GM12878 (cell line): ENCODE results near the gene CKB.

Source experiments
- CTCF ChIP-seq, 3 experiments: IDR thresholded peaks in 2 of 3; conservative IDR thresholded peaks in 1 of 3; 2 replicates each; pipeline ENCODE4 v1.5.1; 2011; ENCODE audit warnings: low read depth in 3 of 3, low read length in 3 of 3, mild to moderate bottlenecking in 3 of 3, control low read depth in 2 of 3, moderate library complexity in 2 of 3, inconsistent platforms in 1 of 3, mixed read lengths in 1 of 3; ENCODE audit not compliant: control insufficient read depth in 2 of 3, insufficient read depth in 1 of 3; ENCODE audit errors: extremely low read depth in 1 of 3
- JUND ChIP-seq: IDR thresholded peaks from 2 replicates; pipeline ENCODE4 v1.6.1; 2012; ENCODE audit warnings: low read depth, mild to moderate bottlenecking, low read length, improper control_type of control experiment, moderate library complexity
- KAT2A ChIP-seq: conservative IDR thresholded peaks from 2 replicates; pipeline ENCODE4 v1.6.1; 2011; ENCODE audit warnings: low read depth, low read length; ENCODE audit not compliant: control insufficient read depth
- MXI1 ChIP-seq: fragments of 150-350 bp; IDR thresholded peaks from 2 replicates; pipeline ENCODE4 v1.6.1; 2011; ENCODE audit warnings: low read depth, mild to moderate bottlenecking, inconsistent platforms, low read length, improper control_type of control experiment
- MYC ChIP-seq: IDR thresholded peaks from 2 replicates; pipeline ENCODE4 v1.6.1; 2011; ENCODE audit warnings: mild to moderate bottlenecking, low read length, moderate library complexity, inconsistent platforms; ENCODE audit not compliant: insufficient read depth, insufficient replicate concordance, insufficient read length, severe bottlenecking
- PKNOX1 ChIP-seq: fragments of 450-650 bp; IDR thresholded peaks from 2 replicates; pipeline ENCODE4 v1.6.1; 2016; ENCODE audit warnings: mild to moderate bottlenecking
- REST ChIP-seq: IDR thresholded peaks from 2 replicates; pipeline ENCODE4 v1.6.1; 2012; ENCODE audit warnings: mild to moderate bottlenecking, low read depth, low read length
- SMC3 ChIP-seq: IDR thresholded peaks from 2 replicates; pipeline ENCODE4 v1.6.1; 2011; ENCODE audit warnings: low read length, improper control_type of control experiment, borderline replicate concordance
- ZNF207 ChIP-seq: fragments of 450-650 bp; IDR thresholded peaks from 2 replicates; pipeline ENCODE4 v1.6.1; 2014; ENCODE audit warnings: antibody characterized with exemption, mild to moderate bottlenecking, borderline replicate concordance

GRCh38 chr14:103543140-103543539, 20.5 kb upstream of the CKB start:
- TF ChIP-seq JUND (no peak), CTCF (IDR thresholded peaks at IDR 0.05 in 2 of 3, conservative IDR thresholded peaks at IDR 0.05 in 1 of 3; ENCODE audit: control insufficient read depth in 2 of 3, extremely low read depth in 1 of 3, insufficient read depth in 1 of 3, low read depth in 3 of 3, low read length in 3 of 3) (no peak), REST (no peak), KAT2A (no peak), MXI1 (no peak), PKNOX1 (no peak), ZNF207 (no peak), SMC3 (no peak), MYC (no peak)
